ENCODE data around the gene TMEM120A.

DNA sequence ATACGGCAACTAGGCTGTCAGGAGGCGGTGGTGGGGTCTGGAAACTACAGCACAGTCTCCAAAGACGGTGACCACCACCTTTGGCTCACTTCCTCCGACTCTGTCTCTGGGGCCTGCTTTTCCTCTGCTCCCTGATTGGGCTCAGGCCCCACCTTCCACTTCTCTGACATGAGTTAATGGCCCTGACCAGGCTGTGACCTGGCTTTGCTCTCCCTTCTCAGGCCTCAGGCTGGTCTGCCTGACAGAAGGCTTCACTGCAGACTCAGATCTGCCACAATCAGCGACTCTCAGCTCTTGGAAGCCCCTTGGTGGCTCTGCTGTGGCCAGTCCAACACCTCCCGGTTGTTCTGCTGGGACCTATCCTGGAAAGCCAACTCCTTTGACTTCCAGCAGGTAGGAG lies 45.7 kb upstream of the TMEM120A start:
- TF ChIP-seq BACH2 (CRISPR knock-in tag; IDR thresholded peaks at IDR 0.05; ENCODE audit: borderline replicate concordance) (no peak), ARNTL (CRISPR knock-in tag; IDR thresholded peaks at IDR 0.05; ENCODE audit: borderline replicate concordance, low read depth) (no peak), PPARA (CRISPR knock-in tag; IDR thresholded peaks at IDR 0.05; ENCODE audit: borderline replicate concordance) (no peak), GLIS3 (CRISPR knock-in tag; IDR thresholded peaks at IDR 0.05) (no peak), CSDC2 (CRISPR knock-in tag; IDR thresholded peaks at IDR 0.05) (no peak), TCF4 (CRISPR knock-in tag; IDR thresholded peaks at IDR 0.05; ENCODE audit: borderline replicate concordance) (no peak), RARB (CRISPR knock-in tag; IDR thresholded peaks at IDR 0.05) (no peak), ZFP30 (CRISPR knock-in tag; IDR thresholded peaks at IDR 0.05) (no peak)
- TF ChIP-seq, protein P1, sequence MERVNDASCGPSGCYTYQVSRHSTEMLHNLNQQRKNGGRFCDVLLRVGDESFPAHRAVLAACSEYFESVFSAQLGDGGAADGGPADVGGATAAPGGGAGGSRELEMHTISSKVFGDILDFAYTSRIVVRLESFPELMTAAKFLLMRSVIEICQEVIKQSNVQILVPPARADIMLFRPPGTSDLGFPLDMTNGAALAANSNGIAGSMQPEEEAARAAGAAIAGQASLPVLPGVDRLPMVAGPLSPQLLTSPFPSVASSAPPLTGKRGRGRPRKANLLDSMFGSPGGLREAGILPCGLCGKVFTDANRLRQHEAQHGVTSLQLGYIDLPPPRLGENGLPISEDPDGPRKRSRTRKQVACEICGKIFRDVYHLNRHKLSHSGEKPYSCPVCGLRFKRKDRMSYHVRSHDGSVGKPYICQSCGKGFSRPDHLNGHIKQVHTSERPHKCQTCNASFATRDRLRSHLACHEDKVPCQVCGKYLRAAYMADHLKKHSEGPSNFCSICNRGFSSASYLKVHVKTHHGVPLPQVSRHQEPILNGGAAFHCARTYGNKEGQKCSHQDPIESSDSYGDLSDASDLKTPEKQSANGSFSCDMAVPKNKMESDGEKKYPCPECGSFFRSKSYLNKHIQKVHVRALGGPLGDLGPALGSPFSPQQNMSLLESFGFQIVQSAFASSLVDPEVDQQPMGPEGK (CRISPR knock-in tag; IDR thresholded peaks at IDR 0.05; ENCODE audit: borderline replicate concordance): no peak
- TF ChIP-seq, protein P2, sequence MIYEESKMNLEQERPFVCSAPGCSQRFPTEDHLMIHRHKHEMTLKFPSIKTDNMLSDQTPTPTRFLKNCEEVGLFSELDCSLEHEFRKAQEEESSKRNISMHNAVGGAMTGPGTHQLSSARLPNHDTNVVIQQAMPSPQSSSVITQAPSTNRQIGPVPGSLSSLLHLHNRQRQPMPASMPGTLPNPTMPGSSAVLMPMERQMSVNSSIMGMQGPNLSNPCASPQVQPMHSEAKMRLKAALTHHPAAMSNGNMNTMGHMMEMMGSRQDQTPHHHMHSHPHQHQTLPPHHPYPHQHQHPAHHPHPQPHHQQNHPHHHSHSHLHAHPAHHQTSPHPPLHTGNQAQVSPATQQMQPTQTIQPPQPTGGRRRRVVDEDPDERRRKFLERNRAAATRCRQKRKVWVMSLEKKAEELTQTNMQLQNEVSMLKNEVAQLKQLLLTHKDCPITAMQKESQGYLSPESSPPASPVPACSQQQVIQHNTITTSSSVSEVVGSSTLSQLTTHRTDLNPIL (CRISPR knock-in tag; IDR thresholded peaks at IDR 0.05; ENCODE audit: low read depth): no peak

All from SK-N-SH treated with all-trans-retinoic acid at 6 μM for 48 hours (cell line).